K562 (cell line): ENCODE data around the gene AP5Z1. TPM values are rescaled to one million over a fixed set of nuclear protein-coding genes. Genes with fewer than 3 reads are reported as not detected.

Source experiments
- ATAC-seq: fragments of 200-7000 bp; cut with Tn5 transposase; 3 replicates; pipeline ENCODE4 v1.9.1; 2020; ENCODE audit warnings: moderate library complexity
- BruUV-seq: library from RNA; stranded (reverse); fragments of 400-500 nt; replicated peaks from 2 replicates; lab custom pipeline; 2021; lab: Mats Ljungman, UMichigan
- CTCF ChIA-PET: fragments of 300-600 bp; formaldehyde crosslinking; extraction: SDS; loops from one replicate; lab custom pipeline; 2021; ENCODE audit warnings: low intra/inter-chr PET ratio; lab: Yijun Ruan, JAX
- POLR2A ChIA-PET: fragments of 300-600, 350-650 bp; sonication (Branson Sonifier 250); formaldehyde crosslinking; extraction: SDS; loops from one replicate; lab custom pipeline; 2021; ENCODE audit warnings: antibody characterized with exemption, inconsistent platforms; lab: Yijun Ruan, JAX
- DNase-seq, 4 experiments: peaks; one replicate each; pipeline versions ENCODE4 v3.0.0 to v3.0.0-alpha.2; 2011 to 2018; ENCODE audit warnings: low spot score in 3 of 4, mixed read lengths in 3 of 4; ENCODE audit errors: extremely low read depth in 1 of 4
- FAIRE-seq: peaks from 2 replicates; lab custom pipeline; 2011; peaks lifted over from hg19 to GRCh38; lab: Jason Lieb, UNC
- H2AFZ ChIP-seq: 2 replicates; pipeline ENCODE4 v1.6.0; 2011; ENCODE audit warnings: low read depth, low read length, control low read depth, inconsistent platforms
- H3K27ac ChIP-seq: fragments of 200-600 bp; 3 replicates; pipeline ENCODE4 v1.8.0; 2011; ENCODE audit warnings: low read depth, mild to moderate bottlenecking, control low read depth, inconsistent platforms, low read length, moderate library complexity, mixed read lengths; ENCODE audit errors: extremely low read depth
- H3K27me3 ChIP-seq, 2 experiments: fragments of 300-600 bp in 1 of 2; 2 replicates in 1 of 2; 3 replicates in 1 of 2; pipeline versions ENCODE4 v1.6.0 to v1.8.0; 2011; ENCODE audit warnings: inconsistent platforms in 2 of 2, low read length in 2 of 2, mild to moderate bottlenecking in 1 of 2, mixed read lengths in 1 of 2, moderate library complexity in 1 of 2; ENCODE audit not compliant: control insufficient read depth in 2 of 2, insufficient read depth in 2 of 2
- H3K36me3 ChIP-seq: fragments of 300-600 bp; 3 replicates; pipeline ENCODE4 v1.8.0; 2011; ENCODE audit warnings: mild to moderate bottlenecking, low read length, inconsistent platforms; ENCODE audit not compliant: control insufficient read depth, insufficient read depth
- H3K4me1 ChIP-seq, 2 experiments: fragments of 200-600 bp in 1 of 2; replicated peaks in 1 of 2; 2 replicates in 1 of 2; 3 replicates in 1 of 2; pipeline versions ENCODE4 v1.5.1 to v1.8.0; 2011; ENCODE audit warnings: inconsistent platforms in 2 of 2, low read length in 2 of 2, mild to moderate bottlenecking in 1 of 2, mixed read lengths in 1 of 2, moderate library complexity in 1 of 2; ENCODE audit not compliant: control insufficient read depth in 2 of 2, insufficient read depth in 2 of 2
- H3K4me2 ChIP-seq: 2 replicates; pipeline ENCODE4 v1.6.1; 2011; ENCODE audit warnings: low read length, control low read depth, inconsistent platforms, mixed read lengths; ENCODE audit not compliant: insufficient read depth
- H3K4me3 ChIP-seq: fragments of 200-600 bp; sonication (generic), shearing (Covaris generic); 2 replicates; pipeline ENCODE4 v1.5.1; 2016; ENCODE audit warnings: control low read depth, inconsistent platforms
- H3K79me2 ChIP-seq: fragments of 200-600 bp; 3 replicates; pipeline ENCODE4 v1.8.0; 2011; ENCODE audit warnings: low read length, inconsistent platforms; ENCODE audit not compliant: control insufficient read depth, insufficient read depth
- H3K9ac ChIP-seq, 2 experiments: 2 replicates each; pipeline versions ENCODE4 v1.6.0 to v1.6.1; 2011; ENCODE audit warnings: low read depth in 2 of 2, low read length in 2 of 2, control low read depth in 1 of 2, inconsistent platforms in 1 of 2, mild to moderate bottlenecking in 1 of 2, mixed read lengths in 1 of 2; ENCODE audit not compliant: insufficient read depth in 1 of 2
- H3K9me1 ChIP-seq: one replicate; pipeline ENCODE4 v1.6.0; 2011; ENCODE audit warnings: inconsistent platforms, mild to moderate bottlenecking, low read length, moderate library complexity; ENCODE audit not compliant: control insufficient read depth, insufficient read depth
- H3K9me3 ChIP-seq: replicated peaks from 2 replicates; pipeline ENCODE4 v1.5.1; 2011; ENCODE audit warnings: low read depth, low read length, inconsistent platforms; ENCODE audit not compliant: control insufficient read depth, insufficient read depth
- H4K20me1 ChIP-seq: replicated peaks from 2 replicates; pipeline ENCODE4 v1.6.1; 2011; ENCODE audit warnings: low read length, inconsistent platforms, mixed read lengths; ENCODE audit not compliant: control insufficient read depth, insufficient read depth
- ARID2 ChIP-seq: fragments of 450-650 bp; IDR thresholded peaks from 2 replicates; pipeline ENCODE4 v1.6.1; 2017; ENCODE audit warnings: antibody characterized with exemption, mild to moderate bottlenecking
- CBX5 ChIP-seq: IDR thresholded peaks from 2 replicates; pipeline ENCODE4 v1.6.1; 2014; ENCODE audit warnings: low read depth, borderline replicate concordance
- CCNT2 ChIP-seq: IDR thresholded peaks from 2 replicates; pipeline ENCODE4 v1.6.1; 2011; ENCODE audit warnings: borderline replicate concordance, low read depth, mild to moderate bottlenecking, moderate library complexity, mixed read lengths, low read length; ENCODE audit not compliant: insufficient read length; ENCODE audit errors: extremely low read depth
- FOSL1 ChIP-seq: fragments of 200-800 bp; sonication (Bioruptor generic); conservative IDR thresholded peaks from 2 replicates; pipeline ENCODE4 v1.6.1; 2016; ENCODE audit warnings: missing genetic modification characterization, missing compliant biosample characterization
- MAFG ChIP-seq: fragments of 450-650 bp; conservative IDR thresholded peaks from 2 replicates; pipeline ENCODE4 v1.6.1; 2016; ENCODE audit warnings: missing genetic modification characterization, missing compliant biosample characterization
- MTA2 ChIP-seq: fragments of 450-650 bp; IDR thresholded peaks from 2 replicates; pipeline ENCODE4 v1.6.1; 2016; ENCODE audit warnings: low read depth
- NCOA6 ChIP-seq: fragments of 450-650 bp; IDR thresholded peaks from 2 replicates; pipeline ENCODE4 v1.6.1; 2017; ENCODE audit warnings: mild to moderate bottlenecking
- PTTG1 ChIP-seq: fragments of 450-650 bp; IDR thresholded peaks from 2 replicates; pipeline ENCODE4 v1.6.1; 2016; ENCODE audit warnings: low read depth, mild to moderate bottlenecking, missing genetic modification characterization, missing compliant biosample characterization
- RAD21 ChIP-seq, 2 experiments: fragments of 250-450 bp in 1 of 2; fragments of 450-650 bp in 1 of 2; sonication (Bioruptor Pico) in 1 of 2; formaldehyde crosslinking in 1 of 2; IDR thresholded peaks in 1 of 2; conservative IDR thresholded peaks in 1 of 2; 2 replicates each; pipeline versions ENCODE4 v1.4.0 to v1.8.0; 2020 to 2022; ENCODE audit warnings: mild to moderate bottlenecking in 2 of 2, moderate library complexity in 1 of 2
- TCF7 ChIP-seq: sonication (generic); IDR thresholded peaks from 2 replicates; pipeline ENCODE4 v1.6.1; 2016; ENCODE audit warnings: antibody characterized with exemption, borderline replicate concordance
- ZNF232 ChIP-seq: sonication (generic); formaldehyde crosslinking; IDR thresholded peaks from 2 replicates; pipeline ENCODE4 v1.8.0; 2022; ENCODE audit warnings: mild to moderate bottlenecking, missing genetic modification reagents
- WGBS: fragments of 100-300 bp; shearing (Covaris generic); methylation state at CpG from one replicate; pipeline ENCODE4 v1.1.6; 2016; ENCODE audit warnings: low coverage, mixed read lengths; ENCODE audit not compliant: insufficient coverage; ENCODE audit errors: missing lambda C conversion rate; 5-methylcytosine and 5-hydroxymethylcytosine counted together
- in situ Hi-C: fragments of 300-500 bp; cut with MboI; formaldehyde crosslinking; loops from 4 replicates; pipeline ENCODE4 v1.15.0; 2018; ENCODE audit warnings: inconsistent platforms, mixed read lengths
- intact Hi-C: fragments of 100-400 bp; cut with micrococcal nuclease; formaldehyde crosslinking; loops from 2 replicates; pipeline ENCODE4 v1.14.2; 2022
- polyA plus RNA-seq, 8 experiments: library from polyadenylated mRNA; depleted of rRNA in 4 of 8; stranded (reverse) in 5 of 8; unstranded in 3 of 8; fragments of >200 nt; fragmentation: Nextera tagmentation in 2 of 8; fragmentation: Illumina TruSeq in 1 of 8; extraction: Ambion mirVana in 2 of 8; extraction: Trizol in 1 of 8; gene quantifications; 2 replicates each; pipeline versions ENCODE4 v1.2.1 to v1.2.3, GENCODE V29; 2011 to 2014; ENCODE audit warnings: inconsistent platforms in 1 of 8, missing spikeins in 1 of 8
- total RNA-seq, 7 experiments: library from RNA; depleted of rRNA in 6 of 7; stranded (reverse); fragments of >200 nt in 6 of 7; fragmentation: Illumina TruSeq in 2 of 7; extraction: Trizol in 2 of 7; gene quantifications; 2 replicates each; pipeline versions ENCODE4 v1.2.1 to v1.2.3, GENCODE V29; 2011 to 2021; ENCODE audit warnings: low replicate concordance in 1 of 7
- TF ChIP-seq, protein P1 (sequence below): sonication (generic); formaldehyde crosslinking; IDR thresholded peaks from 2 replicates; pipeline ENCODE4 v1.8.0; 2022; ENCODE audit warnings: missing genetic modification reagents, mild to moderate bottlenecking, borderline replicate concordance
- TF ChIP-seq, protein P2 (sequence below), 2 experiments: fragments of 450-650 bp; formaldehyde crosslinking in 1 of 2; IDR thresholded peaks; 2 replicates each; pipeline versions ENCODE4 v1.4.0 to v1.6.1; 2014 to 2020; ENCODE audit warnings: mild to moderate bottlenecking in 2 of 2, borderline replicate concordance in 1 of 2, low read depth in 1 of 2

Gene AP5Z1
- total and polyA plus RNA-seq, 9 of the 15 experiments (the other 6 are each of a cell fraction or from before 2014, with no cell fraction given), result 0.06 to 31.1 (median 6.4) TPM

DNA sequence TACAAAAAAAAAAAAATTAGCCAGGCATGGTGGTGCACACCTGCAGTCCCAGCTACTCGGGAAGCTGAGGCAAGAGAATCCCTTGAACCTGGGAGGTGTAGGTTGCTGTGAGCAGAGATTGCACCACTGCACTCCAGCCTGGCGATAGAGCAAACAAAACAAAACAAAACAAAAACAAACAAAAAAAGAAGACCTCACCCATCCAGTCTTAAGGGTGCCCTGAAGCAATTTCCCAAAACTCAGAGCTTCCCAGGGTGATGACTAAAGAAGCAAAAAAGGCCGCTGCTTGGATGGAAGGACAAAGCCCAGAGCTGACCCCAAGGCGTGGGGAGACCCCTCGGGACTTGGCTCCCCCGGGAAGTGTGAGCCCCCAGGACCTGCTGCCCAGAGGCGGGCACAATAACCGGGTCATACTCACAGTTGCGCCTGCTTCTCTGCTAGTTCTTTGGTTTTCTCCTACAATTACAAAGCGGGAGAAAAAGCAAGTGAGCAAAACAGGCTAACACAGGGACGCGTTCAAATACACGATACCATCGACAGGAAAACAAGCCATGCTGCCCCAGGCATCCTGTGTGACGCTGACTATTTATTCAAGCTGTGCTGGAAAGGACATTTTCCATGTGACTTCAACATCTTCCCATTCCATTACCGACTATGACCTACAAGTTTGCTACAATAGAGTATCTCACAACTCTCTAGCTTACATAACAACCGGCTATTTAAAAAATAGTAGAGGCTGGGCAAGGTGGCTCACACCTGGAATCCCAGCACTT lies 56.5 kb downstream of the AP5Z1 start:
- BruUV-seq, result no TSS peak
- Histone ChIP-seq H3K9ac (no peak overlapping the region), H2AFZ (no peak overlapping the region), H4K20me1 (no peaks in the 10 kb centered on the region), H3K9me3 (no peaks in the 10 kb centered on the region), H3K4me1 (peaks cover 3 to 17% of the 10 kb centered on the region in 2 experiments; a peak in 3 of 5 replicates), H3K36me3 (no peaks in the 10 kb centered on the region), H3K4me3 (no peak overlapping the region), H3K27ac (no peak overlapping the region), H3K79me2 (no peaks in the 10 kb centered on the region), H3K9me1 (no peaks in the 10 kb centered on the region), H3K27me3 (no peaks in the 10 kb centered on the region), H3K4me2 (no peak overlapping the region)
- POLR2A ChIA-PET, result interaction anchor here (0.6 kb wide), 2 partner anchors 7 to 35 kb away, joined by 3 to 4 read pairs; no protein-coding TSS in a partner anchor
- WGBS, result 72% methylated on average over 17 of the region's 17 CpGs
- intact Hi-C loops (no loop called here), in situ Hi-C loops (no loop called here)
- ATAC-seq (no peak), FAIRE-seq (no peak), DNase-seq (no peak)
- CTCF ChIA-PET, result no interaction called here
- no peak for TF ChIP-seq MAFG (tag)
- TF ChIP-seq ZNF232, result no peak
- TF ChIP-seq PTTG1 (tag), result no peak
- TF ChIP-seq MTA2, result no peak
- TF ChIP-seq, protein P1, sequence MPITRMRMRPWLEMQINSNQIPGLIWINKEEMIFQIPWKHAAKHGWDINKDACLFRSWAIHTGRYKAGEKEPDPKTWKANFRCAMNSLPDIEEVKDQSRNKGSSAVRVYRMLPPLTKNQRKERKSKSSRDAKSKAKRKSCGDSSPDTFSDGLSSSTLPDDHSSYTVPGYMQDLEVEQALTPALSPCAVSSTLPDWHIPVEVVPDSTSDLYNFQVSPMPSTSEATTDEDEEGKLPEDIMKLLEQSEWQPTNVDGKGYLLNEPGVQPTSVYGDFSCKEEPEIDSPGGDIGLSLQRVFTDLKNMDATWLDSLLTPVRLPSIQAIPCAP (CRISPR knock-in tag), result no peak
- no peak for TF ChIP-seq CCNT2
- no peak for TF ChIP-seq NCOA6
- no peak for TF ChIP-seq TCF7
- no peak for TF ChIP-seq RAD21 (CRISPR knock-in tag; conservative IDR thresholded peaks at IDR 0.05 in 1 of 2, IDR thresholded peaks at IDR 0.05 in 1 of 2)
- TF ChIP-seq ARID2, result no peak
- TF ChIP-seq CBX5, result no peak
- TF ChIP-seq FOSL1 (tag), result no peak
- TF ChIP-seq, protein P2, sequence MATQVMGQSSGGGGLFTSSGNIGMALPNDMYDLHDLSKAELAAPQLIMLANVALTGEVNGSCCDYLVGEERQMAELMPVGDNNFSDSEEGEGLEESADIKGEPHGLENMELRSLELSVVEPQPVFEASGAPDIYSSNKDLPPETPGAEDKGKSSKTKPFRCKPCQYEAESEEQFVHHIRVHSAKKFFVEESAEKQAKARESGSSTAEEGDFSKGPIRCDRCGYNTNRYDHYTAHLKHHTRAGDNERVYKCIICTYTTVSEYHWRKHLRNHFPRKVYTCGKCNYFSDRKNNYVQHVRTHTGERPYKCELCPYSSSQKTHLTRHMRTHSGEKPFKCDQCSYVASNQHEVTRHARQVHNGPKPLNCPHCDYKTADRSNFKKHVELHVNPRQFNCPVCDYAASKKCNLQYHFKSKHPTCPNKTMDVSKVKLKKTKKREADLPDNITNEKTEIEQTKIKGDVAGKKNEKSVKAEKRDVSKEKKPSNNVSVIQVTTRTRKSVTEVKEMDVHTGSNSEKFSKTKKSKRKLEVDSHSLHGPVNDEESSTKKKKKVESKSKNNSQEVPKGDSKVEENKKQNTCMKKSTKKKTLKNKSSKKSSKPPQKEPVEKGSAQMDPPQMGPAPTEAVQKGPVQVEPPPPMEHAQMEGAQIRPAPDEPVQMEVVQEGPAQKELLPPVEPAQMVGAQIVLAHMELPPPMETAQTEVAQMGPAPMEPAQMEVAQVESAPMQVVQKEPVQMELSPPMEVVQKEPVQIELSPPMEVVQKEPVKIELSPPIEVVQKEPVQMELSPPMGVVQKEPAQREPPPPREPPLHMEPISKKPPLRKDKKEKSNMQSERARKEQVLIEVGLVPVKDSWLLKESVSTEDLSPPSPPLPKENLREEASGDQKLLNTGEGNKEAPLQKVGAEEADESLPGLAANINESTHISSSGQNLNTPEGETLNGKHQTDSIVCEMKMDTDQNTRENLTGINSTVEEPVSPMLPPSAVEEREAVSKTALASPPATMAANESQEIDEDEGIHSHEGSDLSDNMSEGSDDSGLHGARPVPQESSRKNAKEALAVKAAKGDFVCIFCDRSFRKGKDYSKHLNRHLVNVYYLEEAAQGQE (IDR thresholded peaks at IDR 0.05; ENCODE audit: borderline replicate concordance), result no peak
- TF ChIP-seq, protein P2 (CRISPR knock-in tag; IDR thresholded peaks at IDR 0.05; ENCODE audit: low read depth), result no peak
